ENCODE data around the gene PSMB11.
A peak's percentile ranks its signal among the peaks of the same experiment; 100 is the strongest.

The PSMB11 gene

DNA sequence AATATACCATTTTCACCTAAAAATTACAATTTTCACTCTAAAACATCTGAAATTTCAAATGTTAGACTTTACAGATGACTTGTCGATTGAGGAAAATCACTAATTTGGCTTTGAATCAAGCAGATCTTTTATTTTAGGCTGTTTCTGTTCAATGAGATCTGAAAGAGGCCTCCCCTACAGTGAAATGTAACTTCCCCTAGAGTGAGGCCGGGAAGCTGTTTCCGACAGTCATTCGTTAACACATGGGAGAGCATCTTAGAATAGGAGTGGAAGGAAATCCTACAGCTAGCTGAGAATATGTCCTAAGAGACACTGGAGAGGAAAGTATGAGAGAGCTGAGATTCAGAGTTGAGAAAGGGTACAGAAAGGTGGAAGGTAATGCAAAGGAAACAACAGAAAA lies 26.4 kb upstream of the PSMB11 start:
- no peak for DNase-seq

DNA sequence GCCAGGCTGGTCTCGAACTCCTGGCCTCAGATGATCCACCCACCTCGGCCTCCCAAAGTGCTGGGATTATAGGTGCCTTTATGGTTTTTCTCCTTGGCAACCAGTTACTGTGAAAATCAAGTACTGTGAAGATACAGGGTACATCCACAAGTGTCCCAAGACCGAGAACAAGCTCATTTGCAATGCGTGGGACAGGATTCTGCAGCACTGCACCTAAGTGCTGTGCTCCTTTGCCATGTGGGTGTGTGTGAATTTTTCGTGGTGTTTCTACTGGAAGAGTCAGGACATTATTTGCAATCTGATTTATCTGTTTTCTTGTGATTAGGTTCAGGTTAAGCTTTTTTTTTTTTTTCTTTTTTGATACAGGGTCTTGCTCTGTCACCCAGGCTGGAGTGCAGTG lies 24.9 kb upstream of the PSMB11 start:
- DNase-seq: no peak

DNA sequence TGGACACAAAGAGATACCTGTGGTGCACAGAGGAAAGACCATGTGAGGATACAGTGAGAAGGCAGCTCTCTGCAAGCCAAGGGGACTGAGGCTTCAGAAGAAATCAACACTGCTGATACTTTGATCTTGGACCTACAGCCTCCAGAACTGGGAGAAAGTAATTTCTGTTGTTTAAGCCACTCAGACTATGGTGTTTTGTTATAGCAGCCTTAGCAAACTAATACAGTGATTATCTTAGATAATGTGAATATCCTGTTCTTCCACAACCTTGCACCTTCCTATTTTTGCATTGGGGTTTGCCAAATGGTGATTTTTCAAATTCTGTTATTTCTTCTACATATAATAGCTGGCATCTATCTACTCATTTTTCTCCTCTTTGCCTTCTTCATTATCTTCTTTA lies 23.9 kb upstream of the PSMB11 start:
- no peak for DNase-seq

DNA sequence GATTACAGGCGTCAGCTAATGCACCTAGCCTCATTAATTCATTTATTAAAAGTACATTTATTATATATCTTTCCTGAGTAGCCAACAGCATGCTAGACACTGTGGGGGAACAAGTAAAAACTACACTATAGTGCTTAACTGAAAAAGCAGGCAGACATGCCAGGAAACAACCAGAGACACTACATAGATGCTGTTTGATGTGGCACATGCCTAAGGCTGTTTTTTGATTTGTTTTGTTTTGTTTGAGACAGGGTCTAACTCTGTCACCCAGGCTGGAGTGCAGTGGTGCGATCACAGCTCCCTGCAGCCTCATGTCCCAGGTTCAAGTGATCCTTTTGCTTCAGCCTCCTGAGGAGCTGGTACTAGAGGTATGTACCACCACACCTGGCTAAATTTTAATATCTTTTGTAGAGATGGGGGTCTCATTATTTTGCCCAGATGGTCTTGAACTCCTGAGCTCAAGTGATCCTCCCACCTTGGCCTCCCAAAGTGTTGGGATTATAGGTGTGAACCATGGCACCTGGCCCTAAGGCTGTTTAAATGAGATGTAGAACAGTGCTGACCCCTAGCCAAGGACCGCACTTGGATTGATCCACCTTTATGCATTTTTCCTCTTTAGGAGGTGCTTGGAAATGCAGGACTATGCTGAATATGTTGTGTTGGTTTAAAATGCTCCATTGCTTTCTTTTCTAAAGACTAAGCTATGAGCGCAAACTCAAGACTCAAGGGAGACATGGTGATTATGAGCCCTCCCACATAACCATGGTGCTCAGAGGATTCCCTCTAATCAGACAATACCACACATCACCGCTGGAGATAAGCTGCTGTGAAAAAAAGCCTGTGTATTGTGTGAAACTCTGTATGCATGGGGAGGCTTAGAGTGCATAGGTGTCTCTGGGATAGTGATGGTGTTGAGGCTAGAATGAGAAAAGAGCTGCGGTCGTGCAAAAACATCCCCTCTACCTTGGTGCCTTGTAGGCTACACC lies 21.6 kb upstream of the PSMB11 start:
- peak; percentile 81 for DNase-seq

DNA sequence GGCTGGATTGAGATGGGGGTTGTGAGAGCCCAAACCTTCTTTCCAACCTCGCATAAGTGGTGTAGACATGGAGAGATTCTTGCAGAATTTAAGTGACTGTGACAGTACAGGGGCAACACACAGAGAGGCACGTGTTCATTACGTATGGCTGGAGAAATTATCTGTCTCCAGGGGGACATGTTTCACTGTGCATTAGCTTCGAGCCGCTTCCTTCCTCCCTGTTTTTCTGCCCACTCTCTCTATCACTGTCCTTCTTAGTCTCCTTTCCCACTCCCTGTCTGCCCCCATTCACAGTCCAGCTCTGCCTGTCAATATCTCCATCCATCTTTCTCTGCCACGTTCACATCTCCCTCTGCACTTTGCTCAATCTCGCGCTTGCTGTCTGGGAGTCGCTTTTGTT lies 20.6 kb upstream of the PSMB11 start:
- DNase-seq: no peak

DNA sequence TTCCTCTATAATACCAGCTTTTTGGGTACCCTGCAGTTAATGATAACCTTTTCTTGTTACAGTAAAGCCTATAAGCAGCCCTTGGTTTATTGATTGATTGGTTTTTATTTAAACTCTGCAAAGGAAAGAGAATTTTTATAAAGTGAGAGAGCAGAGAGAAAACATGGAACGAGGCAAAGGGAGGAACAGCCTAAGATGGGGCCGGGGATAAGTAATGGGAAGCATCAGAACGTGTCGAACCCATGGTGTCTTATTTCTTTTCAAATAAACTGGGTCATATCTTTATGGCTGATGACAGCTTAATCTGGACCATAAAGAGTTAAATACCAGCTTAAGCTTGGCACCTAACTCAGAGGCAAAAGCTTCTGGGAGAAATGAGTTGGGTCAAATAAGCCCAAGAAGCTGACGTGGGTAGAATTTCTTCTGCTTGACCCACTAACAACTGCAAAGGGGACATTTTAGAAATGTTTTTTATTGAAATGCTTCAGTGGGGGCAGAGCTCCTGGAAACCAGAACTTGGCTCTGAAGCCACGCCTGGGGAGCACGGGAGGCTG lies 20.0 kb upstream of the PSMB11 start:
- no peak for DNase-seq

DNA sequence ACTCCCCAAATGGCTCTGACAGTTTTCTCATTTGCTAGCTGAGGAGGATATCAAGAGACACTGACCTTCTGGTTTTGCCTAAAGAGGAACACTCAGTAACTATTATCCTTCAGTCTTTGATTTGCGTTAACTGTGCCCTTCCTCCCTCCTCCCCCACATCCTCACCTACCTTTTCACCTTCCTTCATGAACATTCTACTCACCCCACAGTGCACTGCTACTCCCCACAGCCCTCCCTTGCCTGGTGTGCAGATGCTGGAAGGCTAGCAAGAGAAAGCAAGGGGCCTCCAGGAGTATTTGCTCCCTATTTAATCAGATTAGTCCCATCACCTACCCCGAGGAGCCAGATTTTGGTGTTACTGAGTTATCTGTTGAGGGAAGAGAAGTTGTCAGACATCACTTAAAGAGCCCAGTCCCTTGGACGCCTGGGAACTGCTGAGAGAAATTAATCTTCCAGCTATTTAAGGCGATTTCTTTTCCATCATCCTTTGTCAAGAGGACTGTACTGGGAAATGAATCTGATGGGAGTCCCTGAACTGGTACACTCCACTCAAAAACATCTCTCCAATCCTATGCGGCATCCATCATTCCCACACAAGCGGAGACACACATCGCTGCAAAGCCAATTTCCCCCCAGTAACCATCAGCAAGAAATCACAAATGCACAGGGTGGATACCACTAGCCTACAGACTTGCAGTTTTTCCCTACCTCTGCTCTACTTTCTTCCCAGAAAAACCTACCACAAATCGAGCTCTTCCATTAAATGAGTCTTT lies 18.8 kb upstream of the PSMB11 start:
- DNase-seq: no peak

DNA sequence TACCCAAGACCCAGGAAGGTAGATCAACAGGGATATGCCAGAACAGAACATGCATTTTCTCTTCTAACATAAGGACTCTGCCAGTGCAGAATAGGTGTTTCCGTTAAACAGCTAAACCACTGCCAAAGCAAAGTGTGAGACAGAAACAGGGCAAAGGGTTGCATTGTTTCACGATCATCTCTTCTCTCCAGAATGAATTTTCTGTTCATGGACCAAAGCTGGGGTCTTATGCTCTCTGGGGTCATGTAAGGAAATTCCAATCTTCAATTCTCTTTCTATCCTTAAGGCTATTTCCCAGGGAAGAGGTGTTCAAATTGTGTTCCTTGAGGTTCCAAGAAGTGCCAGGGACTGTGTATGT lies 18.2 kb upstream of the PSMB11 start:
- no peak for DNase-seq

DNA sequence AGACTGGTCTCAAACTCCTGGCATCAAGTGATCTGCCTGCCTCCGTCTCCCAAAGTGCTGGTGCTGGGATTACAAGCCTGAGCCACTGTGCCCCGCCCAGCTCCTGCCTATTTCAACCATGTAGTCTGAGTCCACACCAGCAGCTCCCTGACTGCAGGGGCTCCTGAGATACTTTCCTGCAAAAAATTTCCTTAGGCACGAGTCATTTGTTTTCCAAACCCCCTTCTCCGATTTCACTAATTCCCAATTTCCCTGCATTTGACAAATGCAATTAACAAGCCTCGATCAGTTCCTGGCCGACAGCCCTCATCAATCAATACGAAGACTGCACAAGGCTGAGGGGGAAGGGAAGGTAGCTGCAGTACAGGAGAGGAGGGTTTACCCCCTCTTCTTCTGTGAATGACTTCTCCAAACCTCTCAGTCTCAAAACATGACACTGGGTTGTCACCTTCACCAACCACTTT lies 17.4 kb upstream of the PSMB11 start:
- no peak for DNase-seq

DNA sequence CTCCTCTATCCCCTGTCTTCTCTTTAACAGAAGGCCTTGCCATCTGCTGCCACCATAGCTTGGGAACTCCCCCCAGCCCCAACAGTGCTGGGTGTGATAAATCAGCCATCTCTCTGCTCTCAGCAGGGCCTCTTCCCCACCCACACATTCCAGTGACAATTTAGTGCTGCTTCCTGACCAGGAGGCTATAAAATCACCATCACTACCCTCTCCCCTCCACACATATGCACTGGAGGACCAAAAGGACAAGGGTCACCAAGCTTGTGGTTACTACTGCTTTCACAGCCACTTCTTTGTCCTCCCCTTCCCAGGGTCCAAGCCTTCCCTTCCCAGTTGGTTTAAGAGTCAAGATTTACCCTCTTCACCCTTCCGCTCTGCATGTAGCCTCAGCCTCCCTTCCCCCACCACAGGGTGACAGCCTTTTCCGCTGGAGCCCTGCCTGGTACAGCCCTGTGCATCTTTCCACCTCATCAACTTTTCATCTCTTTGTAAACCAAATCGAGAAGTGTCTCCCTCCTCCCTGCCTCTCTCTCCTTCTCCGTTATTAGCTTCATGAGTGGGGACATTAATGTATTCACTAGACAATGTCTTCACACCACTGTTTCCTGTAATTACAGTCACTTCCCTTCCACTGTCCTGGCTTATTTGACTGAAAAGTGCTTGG lies 16.7 kb upstream of the PSMB11 start:
- DNase-seq: no peak

DNA sequence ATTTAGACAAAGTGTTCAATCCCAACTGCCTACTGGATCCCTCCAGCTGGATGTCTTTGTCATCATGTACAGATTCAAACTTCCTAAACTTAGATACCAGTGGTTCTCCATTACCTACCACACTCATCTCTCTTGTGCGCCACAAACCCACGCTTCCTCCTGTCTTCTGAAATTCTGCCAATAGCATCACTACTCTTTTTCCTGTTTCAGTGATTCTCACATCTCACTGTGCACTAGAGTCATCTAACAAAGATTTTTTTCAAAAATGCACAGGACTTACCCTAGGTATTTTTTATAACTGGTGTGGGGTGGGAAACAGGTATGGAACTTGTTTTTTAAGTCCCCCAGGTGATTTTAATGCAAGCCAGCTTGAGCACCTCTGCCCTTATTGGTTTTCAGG lies 13.2 kb upstream of the PSMB11 start:
- peak; percentile 27 for DNase-seq

DNA sequence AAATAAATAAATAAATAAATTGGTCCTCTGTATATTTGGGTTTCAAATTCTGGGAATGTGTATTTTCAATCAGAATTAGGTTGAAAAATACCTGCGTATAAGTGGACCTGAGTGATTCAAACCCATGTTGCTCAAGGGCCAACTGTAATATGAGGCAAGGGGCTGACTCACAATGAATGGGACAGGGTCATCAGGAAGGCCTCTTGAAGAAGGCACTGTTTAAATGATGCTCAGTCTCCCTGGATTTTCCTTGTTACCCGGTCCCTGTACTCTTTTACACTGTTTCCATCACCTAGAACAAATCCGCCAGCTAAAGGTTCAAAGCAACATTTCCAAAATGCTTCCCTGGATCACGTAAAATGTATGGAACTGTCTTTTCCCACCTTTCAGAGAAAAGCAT lies 11.1 kb upstream of the PSMB11 start:
- DNase-seq: no peak

DNA sequence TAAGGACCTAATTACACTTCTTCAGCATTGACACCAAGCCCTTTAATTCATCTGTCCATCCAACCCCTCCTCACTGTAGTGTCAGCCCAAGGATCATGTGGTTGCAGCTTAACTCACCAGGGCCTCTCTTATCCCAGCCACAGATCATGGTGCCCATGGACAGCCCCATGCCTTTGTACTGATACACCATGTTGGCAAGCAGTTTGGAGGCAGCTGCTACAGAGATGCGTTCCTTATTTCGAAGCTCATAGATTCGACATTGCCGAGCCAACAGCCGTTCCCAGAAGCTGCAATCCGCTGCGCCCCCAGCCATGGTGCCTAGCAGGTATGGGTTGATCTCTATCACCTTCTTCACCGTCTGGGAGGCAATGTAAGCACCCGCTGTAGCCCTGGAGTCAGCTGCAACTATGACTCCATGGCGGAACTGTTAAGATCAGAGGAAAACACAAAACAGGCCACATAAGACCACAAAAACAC lies 8.7 kb upstream of the PSMB11 start:
- peak; percentile 54 for DNase-seq

DNA sequence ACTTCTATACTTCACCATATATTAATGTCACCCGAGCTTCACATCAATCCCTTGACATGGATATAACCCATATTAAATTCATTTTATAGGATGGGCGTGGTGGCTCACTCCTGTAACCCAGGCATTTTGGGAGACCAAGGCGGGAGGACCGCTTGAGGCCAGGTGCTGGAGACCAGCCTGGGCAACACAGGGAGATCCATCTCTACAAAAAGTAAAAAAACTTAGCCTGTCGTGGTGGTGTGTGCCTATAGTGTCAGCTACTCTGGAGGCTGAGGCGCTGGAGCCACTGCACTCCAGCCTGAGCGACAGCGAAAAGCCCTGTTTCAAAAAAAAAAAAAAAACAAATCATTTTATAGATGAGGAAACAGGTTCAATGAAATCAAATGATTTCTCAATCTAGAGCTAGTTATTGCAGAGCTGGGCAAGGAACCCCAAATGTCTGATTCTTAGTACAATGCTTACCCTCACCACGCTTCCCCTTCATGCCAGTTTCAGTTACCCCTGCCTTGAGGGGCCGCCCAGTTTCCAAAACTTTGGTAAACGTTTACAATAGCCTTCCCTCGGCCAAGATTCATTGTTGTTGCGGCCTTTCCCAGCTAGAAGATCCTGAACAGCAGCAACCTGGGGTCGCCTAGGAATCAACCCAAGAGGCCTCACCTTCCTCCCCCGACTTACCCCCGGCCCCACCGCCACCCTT lies 8.1 kb upstream of the PSMB11 start:
- DNase-seq: no peak

DNA sequence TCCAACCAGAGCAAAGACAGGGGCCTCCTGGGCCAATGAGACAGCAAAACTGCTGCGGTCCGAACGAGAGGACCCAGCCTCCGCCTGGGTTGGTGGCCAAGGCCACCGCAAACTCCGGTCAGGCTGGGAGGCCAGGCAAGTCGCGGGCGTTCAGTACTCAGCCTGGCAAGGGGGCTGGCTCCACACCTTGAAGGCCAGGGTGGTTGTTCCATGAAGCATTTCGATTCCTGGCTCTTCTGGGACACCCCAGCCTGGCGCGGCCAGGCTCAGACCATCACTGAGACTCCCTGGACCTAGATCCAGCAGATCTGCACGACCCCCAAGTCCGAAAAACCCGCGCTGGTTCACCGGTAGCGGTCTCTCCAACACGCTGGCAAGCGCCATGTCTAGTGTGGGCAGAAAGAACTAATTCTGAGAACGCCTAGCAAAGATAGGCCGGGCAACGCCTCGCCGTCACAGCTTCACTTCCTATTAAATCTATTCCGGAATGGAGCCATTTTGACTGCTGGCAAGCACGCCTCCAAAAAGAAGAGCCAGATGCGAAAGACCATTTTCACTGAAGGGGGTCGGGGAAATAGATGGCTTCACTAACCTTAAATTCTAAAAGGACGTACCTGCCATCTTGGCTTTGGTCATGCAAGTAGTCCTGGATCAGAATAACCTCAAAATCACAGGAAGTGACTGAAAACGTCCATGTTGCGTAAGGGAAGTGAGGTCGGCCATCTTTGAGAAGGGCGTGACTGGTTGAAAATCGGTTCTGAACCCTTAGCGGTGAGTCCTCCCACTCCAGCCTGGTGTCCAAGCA lies 7.3 kb upstream of the PSMB11 start, which contains the start of gene PSMB5:
PSMB5 (minus strand) TSS at position 403 of the 805 bp plus-strand sequence; CDS start at position 384, 19 bp downstream.
- peak; percentile 98 for DNase-seq

DNA sequence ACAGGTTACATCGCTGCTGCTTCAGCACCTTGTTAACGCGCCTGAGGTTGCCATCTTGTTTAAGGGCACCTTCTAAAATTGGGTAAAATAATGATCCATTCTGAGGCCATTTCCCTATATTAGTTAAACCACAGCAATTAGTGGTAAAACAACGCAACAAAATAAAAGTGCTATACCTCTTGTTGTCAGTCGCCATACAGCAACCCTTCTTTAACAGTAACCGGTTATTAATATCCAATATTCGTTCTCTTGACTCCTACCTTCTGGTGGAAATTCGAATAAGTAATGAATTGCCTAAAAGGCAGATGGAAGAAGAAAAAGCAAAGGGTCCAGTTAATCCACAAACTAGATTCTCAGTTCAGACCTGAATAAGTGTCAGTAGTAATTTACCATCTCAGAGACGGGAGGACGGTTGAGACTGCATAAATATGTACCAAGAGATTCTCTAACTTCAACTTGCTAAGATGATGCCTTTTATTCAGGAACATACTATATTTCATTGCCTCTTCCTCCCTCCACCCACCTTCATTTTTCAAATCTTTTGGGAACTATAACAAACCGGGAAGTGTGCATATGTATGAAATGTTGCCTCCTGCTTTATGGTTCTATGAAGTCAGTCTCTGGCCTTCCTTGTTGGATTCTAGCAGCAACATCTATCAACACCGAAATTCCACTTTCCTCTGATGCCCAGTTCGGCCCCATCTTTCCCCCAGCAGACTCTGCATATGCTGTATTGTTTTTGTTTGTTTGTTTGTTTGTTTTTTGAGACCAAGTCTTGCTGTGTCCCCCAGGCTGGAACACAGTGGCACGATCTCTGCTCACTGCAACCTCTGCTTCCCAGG lies 6.5 kb upstream of the PSMB11 start:
- no peak for DNase-seq

DNA sequence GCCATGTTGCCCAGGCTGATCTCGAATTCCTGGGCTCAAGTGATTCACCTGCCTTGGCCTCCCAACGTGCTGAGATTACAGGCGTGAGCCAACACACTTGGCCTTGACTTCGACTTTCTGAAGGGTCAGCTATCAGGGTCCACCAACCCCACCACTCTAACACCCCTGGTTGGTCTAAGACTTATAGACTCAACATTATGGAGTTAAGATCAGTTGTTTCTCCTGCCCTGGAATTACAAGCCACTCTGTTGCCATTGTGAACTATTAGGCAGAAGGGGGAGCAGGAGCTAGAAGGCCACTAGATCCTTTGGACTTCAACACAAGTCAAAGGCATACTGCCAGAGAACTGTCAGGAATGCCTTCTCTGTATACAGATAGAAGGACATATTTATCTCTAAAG lies 1.9 kb upstream of the PSMB11 start:
- no peak for DNase-seq

DNA sequence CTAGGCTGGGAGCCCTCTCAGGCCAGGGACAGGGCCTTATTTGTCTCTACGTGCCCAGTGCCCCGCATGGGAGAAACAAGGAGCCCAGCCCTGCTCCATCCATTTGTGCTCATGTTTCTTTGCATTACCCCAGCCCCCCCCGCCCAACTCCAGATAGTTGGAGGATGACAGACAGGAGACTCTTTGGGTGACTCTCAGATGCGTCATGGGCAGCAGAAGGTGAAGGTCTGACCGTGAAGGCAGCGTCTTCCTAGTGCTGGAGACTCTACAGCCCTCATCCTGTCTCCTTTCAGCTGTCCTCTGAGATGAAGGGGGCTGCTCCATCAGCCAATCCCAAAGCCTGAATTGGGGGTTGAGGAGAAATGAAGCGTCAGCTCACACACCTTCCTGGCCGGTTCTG lies 283 bp upstream of the PSMB11 start:
- DNase-seq: no peak

DNA sequence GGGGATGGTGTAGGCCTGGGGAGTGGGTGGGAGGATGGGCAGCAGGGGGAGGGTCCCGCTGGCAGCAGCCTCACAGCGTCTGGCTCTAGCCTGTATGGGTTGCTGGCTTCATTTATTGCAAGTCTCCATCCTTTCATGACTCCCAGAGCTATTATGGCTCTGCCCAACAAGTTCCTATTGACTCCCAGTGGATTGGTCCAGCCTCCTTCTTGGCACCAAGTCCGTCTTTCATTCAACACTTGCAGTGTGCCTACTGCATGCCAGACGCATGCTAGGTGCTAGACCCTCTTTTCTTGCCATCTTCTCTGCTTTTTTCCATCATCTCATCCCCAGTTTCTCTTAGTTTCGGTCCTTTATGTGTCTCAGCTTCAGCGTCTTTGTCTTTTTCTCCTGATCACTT lies 1.1 kb downstream of the PSMB11 start:
- no peak for DNase-seq

DNA sequence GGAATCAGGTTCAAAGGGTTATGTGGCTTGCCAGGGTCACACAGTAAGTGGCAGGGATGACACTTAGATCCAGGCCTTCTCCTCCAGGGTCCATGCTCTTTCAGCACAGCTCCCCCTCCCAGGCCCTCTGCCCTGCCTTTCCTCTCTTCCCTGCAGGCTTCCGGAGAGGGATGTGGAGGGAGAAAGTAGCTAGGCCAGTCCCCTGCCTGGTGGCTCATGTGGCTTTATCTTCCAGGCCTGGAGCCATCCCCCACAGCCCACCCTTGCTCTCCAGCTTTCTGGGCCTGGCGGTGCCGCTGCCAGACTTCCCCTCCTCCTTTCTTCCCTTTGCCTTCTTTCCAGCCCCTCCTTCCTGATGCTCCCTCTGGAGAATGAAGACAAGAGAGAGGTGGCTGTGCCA lies 1.7 kb downstream of the PSMB11 start:
- DNase-seq: no peak

Measured in hematopoietic multipotent progenitor cell treated with erythropoietin and hydrocortisone succinate and interleukin-3 and kit ligand, for 4 days (in vitro differentiated cells).